ENCODE measurements around the gene LRRC8B. TPM values are rescaled to one million over a fixed set of nuclear protein-coding genes. Genes with fewer than 3 reads are reported as not detected.
"Not testable (repeated sequence)": the region's sequence is repeated elsewhere in the genome, so short reads cannot be mapped to it uniquely, and the experiment has no call there.

Gene LRRC8B
- total RNA-seq, 1 donor from 2014 or later: 2.5 TPM

DNA sequence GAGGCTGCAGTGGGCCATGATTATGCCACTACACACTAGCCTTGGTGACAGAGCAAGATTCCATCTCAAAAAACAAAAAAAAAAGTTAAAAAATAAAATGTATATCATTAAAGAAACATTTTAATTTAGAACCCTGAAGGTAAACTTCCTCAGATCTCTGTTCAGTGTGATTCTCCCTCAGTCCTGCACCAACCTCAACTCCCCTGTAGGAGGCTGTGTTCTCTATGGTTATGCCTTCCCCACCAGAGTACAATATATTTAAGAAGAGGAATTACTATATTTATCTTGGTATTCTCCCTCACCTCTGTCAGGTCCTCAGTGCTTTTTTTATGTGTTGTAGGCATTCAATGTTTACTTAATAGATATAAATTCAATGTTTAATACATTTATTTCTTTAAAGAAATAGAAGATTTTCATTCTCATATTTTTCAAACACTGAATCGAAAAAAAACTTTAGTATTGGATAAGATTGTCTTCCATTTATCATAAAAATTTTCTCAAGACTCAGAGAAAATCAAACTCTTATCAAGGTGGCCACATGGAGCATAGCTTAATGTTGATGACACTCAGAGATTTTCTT lies 4.8 kb upstream of the LRRC8B start:
- DNase-seq (no peak), ATAC-seq (no peak)
- intact Hi-C loops (cut with micrococcal nuclease): loop anchor here (5.0 to 10.0 kb wide), 2 partner anchors 75 to 467 kb away; no protein-coding TSS in a partner anchor

DNA sequence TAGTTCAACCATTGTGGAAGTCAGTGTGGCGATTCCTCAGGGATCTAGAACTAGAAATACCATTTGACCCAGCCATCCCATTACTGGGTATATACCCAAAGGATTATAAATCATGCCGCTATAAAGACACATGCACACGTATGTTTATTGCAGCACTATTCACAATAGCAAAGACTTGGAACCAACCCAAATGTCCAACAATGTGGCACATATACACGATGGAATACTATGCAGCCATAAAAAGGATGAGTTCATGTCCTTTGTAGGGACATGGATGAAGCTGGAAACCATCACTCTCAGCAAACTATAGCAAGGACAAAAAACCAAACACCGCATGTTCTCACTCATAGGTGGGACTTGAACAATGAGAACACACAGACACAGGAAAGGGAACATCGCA lies 2.7 kb upstream of the LRRC8B start:
- not testable (repeated sequence) for ATAC-seq, DNase-seq
- intact Hi-C loops (cut with micrococcal nuclease): loop anchor here (5.0 to 10.0 kb wide), 2 partner anchors 73 to 465 kb away; no protein-coding TSS in a partner anchor

DNA sequence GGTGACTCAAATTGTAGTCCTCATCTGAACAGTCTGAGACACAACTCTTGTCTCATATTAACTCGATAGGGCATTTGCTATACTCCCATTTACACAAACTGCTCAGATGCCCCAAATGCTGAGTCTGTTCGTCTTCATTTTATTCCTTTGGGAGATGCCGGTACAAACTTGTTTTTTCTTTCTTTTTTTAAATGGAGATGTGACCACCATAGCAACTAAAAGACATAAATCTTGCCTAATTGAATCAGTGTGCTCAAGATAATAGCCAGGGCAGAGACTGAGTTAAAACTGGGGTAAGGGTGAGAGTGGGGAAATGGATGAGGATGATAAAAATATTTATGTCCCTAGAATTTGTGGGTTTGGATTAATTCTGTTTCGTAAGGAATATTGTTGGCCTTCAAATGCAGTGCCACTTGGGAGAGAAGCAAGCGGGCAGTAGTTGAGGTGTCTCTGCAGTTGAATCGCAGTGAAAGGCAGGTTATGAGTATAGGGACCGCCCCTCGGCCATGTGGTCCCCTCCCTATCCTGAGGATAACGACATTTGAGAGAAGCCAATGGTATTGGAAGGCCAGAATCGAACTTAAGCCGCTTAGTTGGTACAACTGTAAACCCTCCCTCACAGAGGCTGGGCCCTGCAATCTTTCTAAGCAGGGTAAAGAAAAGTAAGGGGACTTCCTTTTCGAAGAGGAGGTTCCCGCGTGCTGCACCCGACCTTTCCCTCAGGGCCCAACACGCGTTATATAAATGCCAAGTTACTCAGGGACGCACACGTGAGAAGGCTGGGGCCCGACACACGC lies 859 bp upstream of the LRRC8B start:
- intact Hi-C loops (cut with micrococcal nuclease): loop anchor here (5.0 to 10.0 kb wide), 2 partner anchors 71 to 464 kb away; no protein-coding TSS in a partner anchor
- peak; percentile 64 for ATAC-seq
- no peak for DNase-seq

DNA sequence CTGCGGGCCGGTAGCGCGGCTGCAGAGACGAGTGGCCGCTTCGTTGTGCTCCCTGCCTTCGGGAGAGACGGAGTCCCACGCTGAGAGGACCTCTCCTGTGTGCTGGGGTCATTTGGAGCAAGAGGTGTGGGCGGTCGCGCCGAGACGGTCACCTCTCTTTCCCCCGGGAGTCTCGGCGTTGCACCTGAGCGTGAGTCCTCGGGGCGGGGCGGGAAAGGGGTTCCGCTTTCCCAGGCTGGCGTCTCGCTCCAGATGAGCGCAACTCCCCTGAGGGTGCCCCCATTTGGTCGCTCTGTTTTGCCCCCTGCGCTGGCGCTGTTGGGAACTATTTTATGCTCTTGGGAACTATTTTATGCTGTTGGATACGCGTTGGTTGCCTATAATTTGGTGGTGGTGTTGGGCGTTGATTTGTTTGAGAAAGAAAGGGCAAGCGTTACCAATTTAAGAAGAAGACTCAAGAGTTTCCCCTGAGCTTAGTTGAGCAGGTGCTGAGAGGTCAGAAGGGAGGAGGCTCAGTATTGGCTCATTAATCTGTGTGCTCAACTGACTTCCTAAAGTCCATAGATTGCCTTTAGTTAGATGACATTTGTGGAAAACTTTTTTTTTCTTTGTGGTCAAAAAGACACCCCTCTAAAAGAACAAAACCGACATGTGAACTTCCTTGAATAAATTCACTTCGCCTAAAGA lies 683 bp downstream of the LRRC8B start:
- peak; percentile 24 for ATAC-seq
- intact Hi-C loops (cut with micrococcal nuclease): loop anchor here (10.0 kb wide), 1 partner anchor 69 kb away; no protein-coding TSS in a partner anchor
- peak; percentile 51 for DNase-seq

DNA sequence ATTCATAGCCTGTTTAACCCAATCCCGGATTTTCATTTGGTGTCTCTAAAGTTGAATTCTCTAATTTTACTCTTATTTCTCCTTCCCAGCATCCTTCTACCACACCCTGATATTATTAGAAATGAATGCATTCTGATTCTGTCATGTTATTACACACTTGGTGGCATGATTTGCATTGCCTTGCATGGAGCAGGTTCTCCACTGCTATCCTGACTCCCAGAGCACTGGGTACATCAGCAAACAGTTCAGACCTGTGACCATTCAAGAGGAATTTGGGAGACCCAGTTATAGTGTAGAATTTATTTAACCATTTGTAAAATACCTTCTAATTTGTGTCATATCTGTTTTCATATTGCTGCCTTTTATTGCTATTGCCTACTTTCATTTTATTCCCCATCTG lies 2.6 kb downstream of the LRRC8B start:
- DNase-seq: no peak
- intact Hi-C loops (cut with micrococcal nuclease): loop anchor here (10.0 kb wide), 1 partner anchor 68 kb away; no protein-coding TSS in a partner anchor
- no peak for ATAC-seq

DNA sequence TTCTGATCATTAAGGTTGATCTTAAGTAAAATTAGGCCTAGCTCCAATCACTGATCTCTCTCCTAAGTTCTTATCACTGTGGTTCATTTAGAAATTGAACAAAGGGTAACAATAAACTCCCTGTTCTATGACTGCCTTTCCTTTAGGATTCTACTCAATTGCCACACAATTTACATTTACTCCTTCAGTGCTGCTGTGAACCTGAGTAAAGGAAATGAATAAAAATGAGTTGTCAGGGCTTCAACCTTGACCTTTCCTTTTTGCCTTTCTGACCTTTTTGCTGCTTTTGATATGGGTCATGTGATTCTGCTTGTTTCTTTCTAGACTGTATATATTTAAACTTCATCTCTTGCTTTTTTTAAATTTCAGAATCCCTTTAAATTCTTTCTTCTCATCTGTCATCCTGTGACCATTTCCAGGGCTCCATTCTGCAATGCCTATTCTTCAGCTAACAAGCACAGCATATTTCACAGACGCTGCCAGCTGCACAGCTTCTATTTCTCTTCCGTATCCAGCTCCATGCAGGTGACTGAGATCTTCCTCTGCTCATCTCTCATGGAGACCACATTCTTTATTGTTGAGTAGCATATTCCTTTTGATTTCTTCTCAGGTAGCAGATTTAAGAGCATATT lies 3.2 kb downstream of the LRRC8B start:
- no peak for ATAC-seq

DNA sequence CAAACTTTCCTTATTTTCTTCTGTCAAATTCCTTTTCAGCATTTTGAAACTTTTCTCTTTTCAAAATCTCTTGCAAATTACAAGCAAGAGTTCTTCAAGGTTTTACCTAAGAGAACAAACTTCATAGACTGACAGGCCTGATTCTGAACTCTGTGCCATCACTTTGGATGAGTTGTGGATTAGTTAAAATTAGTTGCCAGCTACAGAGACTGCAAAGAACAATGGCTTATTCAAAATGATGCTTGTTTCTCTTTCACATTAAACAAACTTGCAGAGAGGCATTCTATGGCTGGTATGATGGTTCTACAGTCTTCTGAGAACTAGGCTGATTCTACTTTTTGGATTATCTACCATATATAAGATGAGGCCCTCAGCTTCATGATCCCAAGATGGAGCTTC lies 3.8 kb downstream of the LRRC8B start:
- DNase-seq (no peak), ATAC-seq (no peak)
- intact Hi-C loops (cut with micrococcal nuclease): loop anchor here (10.0 kb wide), 1 partner anchor 66 kb away; no protein-coding TSS in a partner anchor

More for the DNA sequence above, 3.2 kb downstream of the LRRC8B start:
- intact Hi-C loops (cut with micrococcal nuclease): loop anchor here (10.0 kb wide), 1 partner anchor 67 kb away; no protein-coding TSS in a partner anchor
- DNase-seq: no peak

DNA sequence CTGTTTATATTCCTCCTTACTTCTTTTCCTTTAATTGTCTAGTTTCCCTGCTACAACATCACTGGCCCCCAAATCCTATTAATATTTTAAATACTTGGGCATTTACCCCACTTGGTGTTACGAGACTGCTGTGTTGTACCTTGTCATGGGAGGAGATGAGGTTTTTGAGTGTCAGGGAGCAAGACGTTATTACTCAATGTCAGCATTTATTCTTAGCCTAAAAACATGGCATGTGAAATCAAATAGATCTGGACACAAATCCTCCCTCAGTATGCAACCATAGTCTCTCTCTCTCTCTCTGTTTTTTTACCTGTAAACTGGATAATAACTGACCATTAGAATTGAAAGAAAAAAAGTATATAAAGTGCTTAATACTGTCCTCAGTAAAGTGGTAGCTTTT lies 4.6 kb downstream of the LRRC8B start:
- ATAC-seq (no peak), DNase-seq (no peak)
- intact Hi-C loops (cut with micrococcal nuclease): loop anchor here (10.0 kb wide), 1 partner anchor 66 kb away; no protein-coding TSS in a partner anchor

DNA sequence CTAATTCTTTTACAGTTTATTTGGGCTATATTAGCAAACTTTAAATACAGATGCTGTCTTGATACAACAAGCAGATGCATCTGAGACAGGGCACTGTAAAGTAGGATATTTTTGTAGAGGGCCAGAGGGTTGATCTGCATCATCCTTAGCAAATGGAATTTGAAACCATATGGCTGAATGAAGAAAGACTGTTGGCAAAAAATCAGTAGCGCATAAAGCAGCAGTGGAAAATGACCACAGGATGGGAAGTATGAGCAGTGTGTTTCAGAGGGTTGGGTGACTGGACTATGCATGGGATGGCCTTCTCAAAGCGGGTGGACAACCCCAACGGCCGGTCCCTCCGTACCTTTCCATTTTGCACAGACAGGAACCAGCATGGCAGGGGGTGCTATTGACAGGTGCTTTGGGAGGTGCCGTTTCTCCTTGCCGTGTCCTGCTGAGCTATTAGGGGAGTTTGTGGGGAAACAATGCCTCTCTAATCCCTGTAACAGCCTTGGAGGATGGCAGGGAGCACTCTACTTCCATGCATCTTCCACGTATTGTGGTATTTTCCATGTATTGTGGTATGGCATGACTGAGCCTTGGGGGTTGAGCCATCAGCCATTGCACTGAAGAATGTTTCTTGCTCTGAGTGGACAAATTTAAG lies 5.9 kb downstream of the LRRC8B start:
- intact Hi-C loops (cut with micrococcal nuclease): no loop called here
- no peak for ATAC-seq

DNA sequence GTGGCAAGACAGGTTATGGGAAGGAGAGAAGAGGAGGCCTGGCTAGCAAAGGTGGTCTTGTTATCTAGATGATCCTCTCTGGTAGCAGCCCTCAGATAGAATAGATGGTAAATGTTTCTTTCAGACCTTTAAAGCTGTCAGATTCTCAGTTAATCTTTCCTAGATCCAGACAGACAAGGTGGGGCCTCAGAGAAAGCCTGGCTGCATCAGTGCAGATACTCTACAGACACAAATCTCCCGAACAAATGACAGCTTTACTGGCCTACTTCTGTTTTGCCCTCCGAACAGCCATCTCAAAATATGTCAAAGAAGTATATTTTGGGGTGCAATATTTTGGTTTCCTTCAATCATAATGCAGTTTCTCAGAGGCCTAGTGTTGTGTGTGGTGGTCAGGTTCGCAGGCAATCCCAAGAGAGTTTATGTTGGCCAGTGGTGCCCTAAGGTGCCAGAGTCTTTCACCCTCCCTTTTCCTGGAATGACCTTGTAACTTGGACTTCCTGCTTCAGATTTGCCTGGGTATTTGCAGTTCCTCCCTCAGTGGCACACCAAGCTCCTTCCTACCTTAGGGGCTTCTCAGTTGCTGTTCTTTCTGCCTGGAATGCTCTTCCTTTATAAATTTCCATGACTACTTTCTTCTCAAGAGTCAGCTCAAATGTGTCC lies 7.0 kb downstream of the LRRC8B start:
- no peak for DNase-seq
- intact Hi-C loops (cut with micrococcal nuclease): no loop called here
- ATAC-seq: no peak

More for the DNA sequence above, 5.9 kb downstream of the LRRC8B start:
- DNase-seq: no peak

DNA sequence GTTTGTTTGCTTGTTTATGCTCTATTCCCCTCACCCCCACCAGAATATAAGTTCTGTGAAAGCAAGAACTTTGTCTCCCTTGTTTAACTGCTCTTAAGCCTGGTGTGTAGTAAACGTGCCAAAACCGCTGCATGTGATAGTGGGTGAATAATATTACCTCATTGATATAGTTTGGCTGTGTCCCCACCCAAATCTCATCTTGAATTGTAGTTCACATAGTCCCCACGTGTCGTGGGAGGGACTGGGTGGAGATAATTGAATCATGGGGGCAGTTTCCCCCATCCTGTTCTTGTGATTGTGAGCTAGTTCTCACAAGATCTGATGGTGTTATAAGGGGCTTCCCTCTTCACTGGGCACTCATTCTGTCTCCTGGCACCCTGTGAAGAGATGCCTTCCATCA lies 7.6 kb downstream of the LRRC8B start:
- ATAC-seq (no peak), DNase-seq (no peak)
- intact Hi-C loops (cut with micrococcal nuclease): no loop called here

DNA sequence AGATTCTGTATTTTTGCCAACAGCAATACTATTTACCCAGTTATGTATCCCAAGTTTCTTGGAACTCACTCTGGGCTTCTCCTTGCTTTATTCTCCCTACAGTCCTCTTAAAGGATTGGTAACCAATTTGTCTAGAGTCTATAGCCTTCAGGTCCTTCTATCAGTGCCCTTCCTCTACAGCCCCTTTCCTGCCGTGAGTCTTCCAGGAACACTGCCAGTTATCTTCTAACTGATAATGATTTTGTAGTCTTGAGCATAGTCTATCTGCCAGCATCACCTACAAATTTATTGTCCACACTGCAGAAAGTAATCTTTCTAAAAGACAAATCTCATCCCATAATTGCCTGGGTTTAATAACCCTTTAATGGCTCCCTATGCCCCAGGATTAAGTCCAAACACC lies 8.2 kb downstream of the LRRC8B start:
- no peak for DNase-seq
- no peak for ATAC-seq
- intact Hi-C loops (cut with micrococcal nuclease): no loop called here

DNA sequence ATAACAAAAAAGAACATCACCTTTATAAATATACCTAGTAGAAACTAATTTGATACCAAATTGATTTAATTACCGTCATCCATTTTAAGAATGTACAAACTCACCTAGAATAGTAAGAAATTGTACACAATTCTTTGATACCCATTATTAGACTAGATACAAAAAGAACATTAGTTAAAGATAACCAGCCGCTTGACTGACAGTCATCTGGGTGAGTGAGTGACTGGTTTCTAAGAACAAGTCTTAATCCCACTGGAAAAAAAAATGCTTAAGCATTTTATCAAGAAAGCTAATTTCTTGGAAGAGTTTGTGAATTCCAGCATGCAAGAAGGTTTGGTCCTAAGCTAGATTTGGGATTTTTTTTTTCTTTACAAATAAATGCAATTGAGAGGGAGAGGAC lies 10.9 kb downstream of the LRRC8B start:
- ATAC-seq: no peak
- no peak for DNase-seq
- intact Hi-C loops (cut with micrococcal nuclease): no loop called here

DNA sequence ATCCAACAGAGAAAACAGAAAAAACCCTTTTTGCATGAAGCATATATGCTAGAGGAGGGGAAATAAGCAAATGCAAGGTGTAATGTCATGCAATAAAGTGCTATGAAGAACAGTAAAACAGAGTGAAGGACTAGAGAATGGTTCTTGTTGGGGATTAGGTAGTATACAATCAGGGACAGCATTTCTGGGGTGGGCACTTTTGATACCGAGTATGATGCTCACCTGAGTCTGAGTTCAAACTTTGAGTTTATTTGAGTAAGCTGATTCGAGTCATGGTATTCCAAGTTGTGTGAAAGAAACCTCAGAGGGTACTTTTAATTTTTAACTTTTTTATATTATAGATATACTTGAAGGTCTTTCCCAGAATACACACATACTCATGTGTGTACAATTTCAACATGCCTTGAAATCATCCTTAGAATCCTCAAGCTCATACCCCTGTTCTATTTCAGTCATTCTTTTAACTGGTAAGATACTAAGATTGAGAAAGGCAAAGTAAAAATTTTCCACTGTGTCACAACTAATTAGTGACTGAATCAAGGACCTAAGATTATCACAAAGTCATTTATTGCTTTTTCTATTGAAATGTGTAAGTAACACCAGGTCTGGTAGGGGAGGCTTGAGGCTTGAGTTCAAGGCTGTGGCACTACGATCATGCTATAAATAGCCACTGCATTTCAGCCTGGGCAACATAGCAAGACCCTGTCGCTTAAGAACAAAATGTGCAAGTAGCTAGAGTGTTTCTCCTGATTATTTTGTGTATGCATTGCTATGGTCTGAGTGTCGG lies 12.1 kb downstream of the LRRC8B start:
- DNase-seq (no peak), ATAC-seq (no peak)
- intact Hi-C loops (cut with micrococcal nuclease): no loop called here

DNA sequence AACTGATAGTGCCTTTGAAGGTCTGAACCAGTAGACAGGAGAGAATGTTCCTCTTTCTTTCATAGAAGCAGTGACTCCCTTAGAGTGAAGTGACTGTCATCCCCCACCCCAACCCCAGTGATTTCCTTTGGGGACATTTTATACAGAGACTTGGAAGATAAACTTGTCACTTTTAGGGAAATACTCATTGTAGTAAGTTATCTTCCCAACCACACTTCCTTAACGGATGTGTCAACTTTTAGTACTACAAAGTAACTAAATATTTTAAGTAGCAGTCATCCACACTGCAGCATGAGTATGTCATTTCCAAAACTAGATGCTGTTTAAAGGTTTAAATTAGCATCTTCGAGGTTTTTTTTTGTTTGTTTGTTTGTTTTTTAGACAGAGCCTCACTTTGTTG lies 13.7 kb downstream of the LRRC8B start:
- ATAC-seq: peak; percentile 35

DNA sequence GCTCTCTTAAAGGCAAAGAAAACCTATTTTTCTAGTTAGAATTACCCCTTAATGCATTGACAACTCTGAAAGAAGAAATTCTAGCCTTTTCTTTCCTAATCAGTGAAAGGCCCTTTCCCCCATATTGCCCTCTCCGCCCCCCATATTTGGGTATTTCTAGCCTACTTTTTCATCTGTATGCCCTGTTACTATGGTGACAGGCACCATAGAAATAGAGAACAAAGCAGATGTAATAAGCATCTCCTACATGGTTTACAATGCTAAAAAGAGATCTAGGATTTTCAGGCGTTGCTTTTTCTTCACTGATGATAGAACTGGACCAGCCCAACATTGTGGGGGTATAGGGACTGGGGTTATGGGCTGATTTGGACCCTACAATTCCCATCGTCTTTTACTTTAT lies 14.5 kb downstream of the LRRC8B start:
- ATAC-seq (no peak), DNase-seq (no peak)
- intact Hi-C loops (cut with micrococcal nuclease): no loop called here

More for the DNA sequence above, 13.7 kb downstream of the LRRC8B start:
- intact Hi-C loops (cut with micrococcal nuclease): no loop called here
- no peak for DNase-seq

DNA sequence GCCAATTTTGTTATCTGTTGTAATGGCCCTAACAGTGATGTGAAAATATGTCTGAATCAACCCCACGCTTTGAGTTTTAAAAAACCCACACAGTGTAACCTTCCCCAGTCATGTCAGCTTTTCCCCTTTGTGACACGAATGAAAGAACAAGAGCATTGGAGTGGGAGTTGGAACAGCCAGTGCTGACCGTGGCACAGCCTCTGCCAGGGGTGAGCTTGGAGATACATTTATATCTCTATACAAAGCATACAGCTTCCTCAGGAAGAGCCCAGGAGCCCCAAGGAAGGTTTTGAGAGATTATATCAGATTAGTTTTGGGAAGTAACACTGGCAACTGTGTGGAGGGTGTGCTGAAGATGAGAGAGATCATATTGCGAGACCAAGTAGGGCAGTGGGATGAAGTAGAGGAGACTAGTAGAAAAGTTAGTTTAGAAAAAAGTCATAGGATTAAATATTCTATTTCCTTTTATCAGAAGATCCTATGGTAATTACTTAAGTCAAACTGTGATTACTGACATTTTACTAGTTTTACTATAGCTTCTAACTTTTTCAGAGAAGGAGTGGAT lies 15.9 kb downstream of the LRRC8B start:
- intact Hi-C loops (cut with micrococcal nuclease): no loop called here
- ATAC-seq: peak; percentile 67
- no peak for DNase-seq
